Liver (tissue), 9 donors: ENCODE results near the gene ALKBH5. TPM values are rescaled to one million over a fixed set of nuclear protein-coding genes. Genes with fewer than 3 reads are reported as not detected.

Experiments used
- DNase-seq: peaks from one replicate; pipeline ENCODE4 v3.0.0-alpha.2; 2017; ENCODE audit warnings: low spot score
- H3K27ac ChIP-seq, 2 donors: one replicate each; pipeline ENCODE4 v1.7.0; 2013; ENCODE audit warnings: inconsistent platforms in 2 of 2, low read length in 2 of 2, control low read depth in 1 of 2, low read depth in 1 of 2, mild to moderate bottlenecking in 1 of 2
- H3K27me3 ChIP-seq, 4 donors: one replicate each; pipeline versions ENCODE4 v1.6.1 to v1.7.0; 2013; ENCODE audit warnings: low read length in 3 of 4, inconsistent platforms in 1 of 4, mild to moderate bottlenecking in 1 of 4, moderate library complexity in 1 of 4; ENCODE audit not compliant: control insufficient read depth in 4 of 4, insufficient read depth in 4 of 4
- H3K36me3 ChIP-seq, 4 donors: one replicate each; pipeline versions ENCODE4 v1.6.1 to v1.7.0; 2013; ENCODE audit warnings: low read length in 3 of 4, mild to moderate bottlenecking in 3 of 4, low read depth in 1 of 4, moderate library complexity in 1 of 4; ENCODE audit not compliant: control insufficient read depth in 4 of 4, insufficient read depth in 3 of 4
- H3K4me1 ChIP-seq, 4 donors: one replicate each; pipeline versions ENCODE4 v1.6.1 to v1.7.0; 2013; ENCODE audit warnings: low read length in 3 of 4, mild to moderate bottlenecking in 3 of 4, moderate library complexity in 1 of 4; ENCODE audit not compliant: control insufficient read depth in 4 of 4, insufficient read depth in 4 of 4
- H3K4me3 ChIP-seq, 3 donors: one replicate each; pipeline versions ENCODE4 v1.6.1 to v1.7.0; 2013; ENCODE audit warnings: low read length in 3 of 3, control low read depth in 1 of 3, low read depth in 1 of 3, mild to moderate bottlenecking in 1 of 3
- H3K9ac ChIP-seq, 2 donors: one replicate each; pipeline ENCODE4 v1.7.0; 2013; ENCODE audit warnings: low read length in 2 of 2, mild to moderate bottlenecking in 2 of 2, moderate library complexity in 2 of 2, control low read depth in 1 of 2, low read depth in 1 of 2
- H3K9me3 ChIP-seq, 4 donors: one replicate each; pipeline versions ENCODE4 v1.6.1 to v1.7.0; 2013; ENCODE audit warnings: low read length in 3 of 4; ENCODE audit not compliant: control insufficient read depth in 4 of 4
- ATF3 ChIP-seq: IDR thresholded peaks from 2 replicates; pipeline ENCODE4 v1.6.1; 2016; ENCODE audit warnings: antibody characterized with exemption
- CTCF ChIP-seq: fragments of 150-350 bp; IDR thresholded peaks from 2 replicates; pipeline ENCODE4 v1.5.1; 2017; ENCODE audit warnings: improper control_type of control experiment, low read depth, low read length; ENCODE audit not compliant: missing input control
- EGR1 ChIP-seq, 2 donors: IDR thresholded peaks; 2 replicates each; pipeline ENCODE4 v1.6.1; 2016 to 2018; ENCODE audit warnings: antibody characterized with exemption in 2 of 2, low read depth in 2 of 2
- FOXA1 ChIP-seq: IDR thresholded peaks from 2 replicates; pipeline ENCODE4 v1.6.1; 2016; ENCODE audit warnings: antibody characterized with exemption
- FOXA2 ChIP-seq: IDR thresholded peaks from 2 replicates; pipeline ENCODE4 v1.6.1; 2016; ENCODE audit warnings: antibody characterized with exemption
- GABPA ChIP-seq, 2 donors: IDR thresholded peaks in 1 of 2; conservative IDR thresholded peaks in 1 of 2; 2 replicates each; pipeline ENCODE4 v1.6.1; 2016; ENCODE audit warnings: antibody characterized with exemption in 2 of 2, mild to moderate bottlenecking in 1 of 2, moderate library complexity in 1 of 2
- HNF4A ChIP-seq, 2 donors: conservative IDR thresholded peaks; 2 replicates each; pipeline ENCODE4 v1.6.1; 2016; ENCODE audit warnings: antibody characterized with exemption in 2 of 2, mild to moderate bottlenecking in 2 of 2
- HNF4G ChIP-seq: IDR thresholded peaks from 2 replicates; pipeline ENCODE4 v1.6.1; 2016; ENCODE audit warnings: antibody characterized with exemption
- JUND ChIP-seq, 2 donors: IDR thresholded peaks; 2 replicates each; pipeline ENCODE4 v1.6.1; 2016; ENCODE audit warnings: antibody characterized with exemption in 2 of 2
- MAX ChIP-seq: IDR thresholded peaks from 2 replicates; pipeline ENCODE4 v1.6.1; 2016; ENCODE audit warnings: antibody characterized with exemption
- RAD21 ChIP-seq, 2 donors: IDR thresholded peaks; 2 replicates each; pipeline ENCODE4 v1.6.1; 2016; ENCODE audit warnings: antibody characterized with exemption in 2 of 2, mild to moderate bottlenecking in 2 of 2
- REST ChIP-seq: IDR thresholded peaks from 2 replicates; pipeline ENCODE4 v1.6.1; 2016; ENCODE audit warnings: antibody characterized with exemption, mild to moderate bottlenecking
- RXRA ChIP-seq, 2 donors: IDR thresholded peaks; 2 replicates each; pipeline ENCODE4 v1.6.1; 2017 to 2018; ENCODE audit warnings: antibody characterized with exemption in 2 of 2, mild to moderate bottlenecking in 1 of 2
- TAF1 ChIP-seq: conservative IDR thresholded peaks from 2 replicates; pipeline ENCODE4 v1.6.1; 2016; ENCODE audit warnings: antibody characterized with exemption, mild to moderate bottlenecking
- YY1 ChIP-seq: IDR thresholded peaks from 2 replicates; pipeline ENCODE4 v1.6.1; 2016; ENCODE audit warnings: antibody characterized with exemption, mild to moderate bottlenecking
- WGBS: extraction: QIAGEN DNeasy Blood & Tissue Kit; methylation state at CpG from one replicate; pipeline ENCODE4 v1.1.7; 2013; 5-methylcytosine and 5-hydroxymethylcytosine counted together
- polyA plus RNA-seq, 2 donors: library from polyadenylated mRNA; stranded (reverse) in 1 of 2; unstranded in 1 of 2; fragments of 200-250 nt in 1 of 2; fragments of >200 nt in 1 of 2; fragmentation: Nextera tagmentation in 1 of 2; extraction: Ambion mirVana in 1 of 2; gene quantifications; one replicate each; pipeline versions ENCODE4 v1.2.1 to v1.2.3, GENCODE V29; 2013 to 2015
- total RNA-seq, 2 donors: library from RNA; depleted of rRNA; stranded (reverse); fragments of >200 nt; gene quantifications; one replicate each; pipeline ENCODE4 v1.2.3, GENCODE V29; 2014
- donor health status: healthy.
- donor health status: healthy.
- donor health status: healthy.
- donor health status: healthy.
- donor health status: healthy.

Gene ALKBH5
- total and polyA plus RNA-seq, 4 donors: 30.5 to 67.8 (median 46.3) TPM

- peaks cover 0 to 4% (median 0%) of the 10 kb centered on the region in 4 donors for H3K4me1 ChIP-seq
- TF ChIP-seq HNF4G (no peak), RAD21 (IDR thresholded peaks at IDR 0.05) (no peak), FOXA2 (no peak), TAF1 (no peak), EGR1 (IDR thresholded peaks at IDR 0.05; ENCODE audit: low read depth in 2 of 2) (no peak), HNF4A (conservative IDR thresholded peaks at IDR 0.05) (no peak), FOXA1 (no peak), ATF3 (no peak), REST (no peak), YY1 (no peak), GABPA (IDR thresholded peaks at IDR 0.05 in 1 of 2, conservative IDR thresholded peaks at IDR 0.05 in 1 of 2) (no peak), MAX (no peak)
- no peak overlapping the region for H3K4me3 ChIP-seq
- H3K9ac ChIP-seq: no peak overlapping the region
- H3K9me3 ChIP-seq: no peaks in the 10 kb centered on the region
- no peak overlapping the region for H3K27ac ChIP-seq
- DNase-seq: no peak
- 94% methylated on average over 7 of the region's 7 CpGs for WGBS
- H3K27me3 ChIP-seq: no peaks in the 10 kb centered on the region
- H3K36me3 ChIP-seq: no peaks in the 10 kb centered on the region
Observed at GRCh38 chr17:18148586-18148985, 35.0 kb upstream of the ALKBH5 start.

GRCh38 chr17:18151290-18151689, 32.3 kb upstream of the ALKBH5 start:
- Histone ChIP-seq H3K4me3 (no peak overlapping the region), H3K9me3 (no peaks in the 10 kb centered on the region), H3K4me1 (peaks cover 0 to 9% (median 3%) of the 10 kb centered on the region in 4 donors), H3K9ac (no peak overlapping the region), H3K27me3 (no peaks in the 10 kb centered on the region), H3K27ac (no peak overlapping the region), H3K36me3 (no peaks in the 10 kb centered on the region)
- 75% methylated on average over 9 of the region's 9 CpGs for WGBS
- TF ChIP-seq RXRA (IDR thresholded peaks at IDR 0.05) (no peak), JUND (IDR thresholded peaks at IDR 0.05) (no peak), CTCF (no peak), HNF4G (no peak), ATF3 (no peak), YY1 (no peak)
- no peak for DNase-seq
